NCI-H524 treated with DMSO at 0.1 percent for 48 hours (cell line): ENCODE measurements around the gene GNAI2.
"Not testable (repeated sequence)": the region's sequence is repeated elsewhere in the genome, so short reads cannot be mapped to it uniquely, and the experiment has no call there.

Source experiments
- DNase-seq: peaks from one replicate; lab custom pipeline; 2025; lab: John Stamatoyannopoulos, UW

The GNAI2 gene

DNA sequence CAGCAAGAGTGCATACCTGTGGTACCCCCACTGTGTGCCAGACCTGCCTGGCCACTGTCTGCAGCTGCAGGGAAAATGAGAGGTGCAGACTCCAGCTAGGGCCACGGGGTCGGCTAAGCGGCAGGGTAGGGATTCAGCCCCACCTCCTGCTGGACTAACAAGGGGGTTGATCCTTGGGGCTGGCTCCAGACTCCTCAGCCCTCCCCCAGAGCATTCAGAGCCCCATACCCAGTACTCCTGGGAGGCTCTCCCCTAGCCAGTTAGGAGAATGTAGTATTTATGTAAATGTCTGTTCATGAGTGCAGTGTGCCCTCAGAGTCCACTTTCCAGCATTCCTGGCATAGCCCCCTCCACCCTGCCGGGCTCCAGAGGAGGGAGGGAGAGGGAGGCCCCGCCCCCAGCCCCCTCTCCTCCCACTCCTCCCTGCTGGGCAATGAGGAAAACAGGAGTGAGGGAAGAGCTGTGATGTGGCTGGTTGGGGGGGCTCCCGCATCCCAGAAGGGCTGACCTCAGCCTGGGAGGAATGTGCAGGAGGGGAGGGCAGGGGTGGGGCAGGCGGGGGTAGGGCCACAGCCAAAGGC lies 28.5 kb downstream of the GNAI2 start:
- no peak for DNase-seq

DNA sequence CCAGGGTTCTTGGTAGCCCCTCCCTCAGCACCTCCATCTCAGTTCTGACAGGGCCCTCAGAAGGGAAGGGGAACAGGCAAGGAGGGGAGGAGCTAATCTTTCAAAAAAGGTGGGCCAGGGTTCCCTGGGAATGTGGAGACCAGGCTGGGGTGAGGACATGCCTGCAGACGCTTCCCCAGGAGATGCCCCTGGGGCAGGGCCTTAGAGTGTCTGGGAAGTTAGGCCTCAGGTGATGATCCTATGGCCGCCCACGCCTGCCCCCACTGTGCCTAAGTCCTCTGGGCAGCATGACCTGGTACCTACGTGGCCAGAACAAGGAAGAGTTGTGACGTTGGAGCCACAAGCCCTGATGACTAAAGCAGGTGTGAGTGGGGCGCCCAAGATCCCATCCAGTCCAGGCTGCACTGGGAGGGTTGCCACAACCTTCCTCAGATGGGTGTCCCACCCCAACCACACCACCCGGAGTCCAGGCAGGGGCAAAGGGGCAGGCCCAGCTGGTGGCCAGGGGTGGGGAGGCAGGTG lies 29.0 kb downstream of the GNAI2 start:
- no peak for DNase-seq

DNA sequence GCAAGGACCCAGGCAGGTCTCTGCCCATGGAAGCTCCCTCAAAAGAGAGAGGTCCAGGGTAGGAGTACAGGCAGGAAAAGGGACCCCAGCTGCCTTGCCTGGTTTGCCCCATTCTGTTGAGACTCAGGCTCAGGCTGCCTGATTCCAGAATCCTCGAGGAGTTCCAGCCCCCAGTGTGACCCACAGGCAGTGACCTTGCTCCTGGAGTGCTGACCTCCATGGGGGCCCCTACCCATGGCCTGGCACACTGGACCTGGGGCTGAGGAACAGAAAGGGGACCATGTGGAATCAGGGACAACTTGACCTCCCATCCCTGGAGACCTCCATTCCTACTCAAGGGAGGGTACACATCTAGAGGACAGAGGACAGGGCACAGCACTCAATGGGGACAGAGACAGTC lies 29.6 kb downstream of the GNAI2 start:
- no peak for DNase-seq

DNA sequence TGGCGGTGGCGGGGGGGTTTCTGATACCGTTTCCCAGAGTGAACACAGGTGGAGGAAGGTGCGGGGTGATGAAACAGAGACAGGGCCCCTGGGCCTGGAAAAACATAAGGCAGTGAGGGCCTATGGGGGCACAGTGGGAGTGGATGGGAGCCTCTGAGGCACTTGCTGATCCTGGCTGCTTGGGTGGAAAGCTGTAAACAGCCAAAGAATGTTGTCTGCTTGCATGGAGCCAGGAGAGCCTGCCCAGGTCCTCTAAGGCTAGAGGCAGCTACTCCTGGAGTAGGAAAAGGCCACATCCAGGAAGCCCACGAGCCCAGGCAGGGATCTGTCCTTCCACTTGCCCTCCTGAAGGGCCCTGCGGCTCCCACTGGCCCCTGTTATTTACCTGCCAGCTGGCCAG lies 30.0 kb downstream of the GNAI2 start:
- no peak for DNase-seq

DNA sequence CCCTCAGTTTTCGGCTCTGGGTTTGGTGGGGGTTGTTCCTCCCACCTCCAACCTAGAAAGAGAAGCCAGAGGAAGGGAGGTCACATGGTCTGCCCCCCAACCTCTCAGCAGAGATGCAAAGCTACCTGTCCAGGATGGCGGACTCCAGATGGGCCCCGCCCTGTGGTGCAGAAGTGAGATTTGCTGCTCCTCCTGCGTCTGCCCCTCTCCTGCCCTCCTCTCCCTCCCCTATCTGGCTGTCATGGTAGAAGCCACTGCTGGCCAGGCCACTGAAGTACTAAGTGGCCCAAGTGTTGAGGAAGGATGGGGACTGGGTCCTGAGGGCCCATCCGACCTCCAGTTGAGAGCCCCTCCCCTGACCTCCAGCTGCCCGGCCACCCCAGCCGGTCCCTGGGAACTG lies 30.8 kb downstream of the GNAI2 start:
- no peak for DNase-seq

DNA sequence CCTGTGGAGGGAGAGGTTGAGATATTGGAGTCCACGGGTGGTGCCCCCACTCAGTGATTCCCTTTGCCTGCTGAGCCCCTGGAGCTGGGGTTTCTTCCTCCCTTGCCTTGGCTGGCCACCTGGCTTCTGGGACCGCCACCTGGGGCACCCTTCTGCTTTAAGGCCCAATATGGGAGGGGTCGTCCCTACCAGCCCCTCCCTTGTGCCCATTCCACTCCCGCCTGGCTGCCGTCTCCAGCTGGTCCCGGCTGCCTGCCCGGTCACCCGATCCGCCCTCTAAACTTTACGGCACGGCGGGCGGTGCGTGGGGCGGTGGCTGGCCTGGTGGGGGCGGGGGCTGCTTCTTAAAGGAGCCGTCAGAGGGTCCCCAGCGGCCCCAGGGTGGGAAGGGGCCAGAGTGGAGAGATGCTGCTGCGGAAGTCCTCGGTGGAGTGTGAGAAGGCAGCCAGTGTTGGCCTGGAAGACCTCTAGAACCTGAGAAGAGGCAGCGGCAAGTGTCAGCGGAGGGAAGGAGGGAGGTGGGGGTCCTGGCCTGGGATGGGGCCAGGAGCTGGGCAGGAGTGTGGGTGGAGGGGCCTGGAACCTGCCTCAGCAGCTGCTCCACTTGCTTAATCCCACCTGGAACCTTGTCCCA lies 31.4 kb downstream of the GNAI2 start:
- no peak for DNase-seq

DNA sequence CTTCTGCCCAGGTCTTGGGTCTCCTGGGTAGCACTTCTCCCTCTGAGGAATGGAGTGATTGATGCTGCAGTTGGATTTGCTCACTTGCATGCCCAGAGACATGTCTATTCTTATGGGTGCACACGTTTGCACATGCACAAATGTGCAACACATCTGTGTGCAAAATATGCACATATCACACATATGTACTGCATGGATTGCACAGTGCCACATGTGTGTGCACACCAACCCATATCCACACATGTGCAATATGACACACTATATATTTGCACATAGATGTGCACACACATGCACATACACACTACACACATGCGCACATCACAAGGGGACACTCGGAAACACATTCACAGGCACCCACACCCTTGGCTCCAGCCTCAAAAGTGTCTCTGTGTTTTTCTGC lies 32.3 kb downstream of the GNAI2 start:
- no peak for DNase-seq

DNA sequence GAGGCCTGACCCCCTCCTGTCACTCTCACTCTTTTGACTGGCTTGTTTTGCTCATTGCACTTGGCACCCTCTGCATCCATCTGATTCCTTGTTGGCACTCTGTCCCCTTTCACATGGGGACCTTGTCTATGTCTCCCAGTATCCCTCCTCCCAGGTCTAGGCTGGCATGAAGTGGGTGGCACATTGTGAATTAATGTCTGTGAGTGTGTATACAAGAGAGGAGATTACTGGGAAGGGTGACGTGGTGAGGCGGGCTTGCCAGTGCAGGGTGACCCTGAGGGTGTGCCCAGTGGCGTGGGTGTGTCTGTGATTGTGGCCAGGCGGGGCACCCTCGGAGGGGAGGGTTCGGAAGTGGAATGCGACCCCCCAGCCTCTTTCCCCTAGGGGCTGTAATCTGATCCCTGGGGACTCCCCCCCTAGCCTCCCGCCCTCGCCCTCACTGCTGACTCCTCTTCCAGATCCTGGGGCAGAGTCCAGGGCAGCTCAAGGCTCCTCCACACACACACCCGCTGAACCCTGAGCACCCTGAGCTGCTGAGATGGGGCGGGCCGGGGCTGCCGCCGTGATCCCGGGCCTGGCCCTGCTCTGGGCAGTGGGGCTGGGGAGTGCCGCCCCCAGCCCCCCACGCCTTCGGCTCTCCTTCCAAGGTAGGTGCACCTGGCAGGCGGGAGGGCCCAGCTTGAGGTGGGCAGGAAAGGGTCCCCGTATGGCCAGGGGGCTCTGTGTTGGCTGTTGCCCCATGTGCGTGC lies 32.9 kb downstream of the GNAI2 start, which contains the start of gene SEMA3B:
Gene SEMA3B, plus strand, starts transcription at position 445 of the 749 bp plus-strand sequence. Its CDS starts 94 bp downstream, at position 539.
- DNase-seq = no peak

DNA sequence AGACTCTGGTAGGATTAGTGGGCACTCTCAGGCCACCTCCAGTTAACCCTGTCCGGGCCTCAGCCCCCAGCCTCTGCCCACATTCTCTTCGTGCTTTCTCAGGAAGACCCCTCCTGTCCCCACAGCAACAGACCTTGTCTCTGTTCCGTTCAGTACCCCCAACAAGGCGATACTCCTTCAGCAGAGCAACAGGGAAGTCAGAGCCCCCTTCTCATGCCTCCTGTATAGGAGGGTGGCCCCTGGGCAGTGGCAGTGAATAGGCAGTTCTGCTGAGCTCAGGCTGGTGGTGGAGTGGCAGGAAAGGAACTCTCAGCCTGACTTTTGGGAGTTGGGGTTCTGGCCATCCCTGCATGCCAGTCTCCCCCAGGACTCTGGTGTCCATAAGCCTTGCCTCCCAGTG lies 33.5 kb downstream of the GNAI2 start:
- DNase-seq = no peak

DNA sequence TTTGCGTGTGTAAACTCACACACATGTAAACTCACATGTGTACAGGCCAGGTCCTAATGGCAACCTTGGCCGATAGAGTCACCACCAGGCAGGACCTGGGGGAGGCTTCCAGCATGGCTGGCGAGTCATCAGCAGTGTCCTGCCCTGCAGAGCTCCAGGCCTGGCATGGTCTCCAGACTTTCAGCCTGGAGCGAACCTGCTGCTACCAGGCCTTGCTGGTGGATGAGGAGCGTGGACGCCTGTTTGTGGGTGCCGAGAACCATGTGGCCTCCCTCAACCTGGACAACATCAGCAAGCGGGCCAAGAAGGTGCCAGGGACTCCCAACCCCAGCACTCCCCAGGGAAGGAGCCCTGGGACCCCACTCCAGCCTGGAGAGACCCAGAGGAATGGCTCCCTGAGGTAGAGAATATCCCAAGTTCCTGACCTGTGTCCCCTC lies 34.0 kb downstream of the GNAI2 start:
- DNase-seq = no peak

DNA sequence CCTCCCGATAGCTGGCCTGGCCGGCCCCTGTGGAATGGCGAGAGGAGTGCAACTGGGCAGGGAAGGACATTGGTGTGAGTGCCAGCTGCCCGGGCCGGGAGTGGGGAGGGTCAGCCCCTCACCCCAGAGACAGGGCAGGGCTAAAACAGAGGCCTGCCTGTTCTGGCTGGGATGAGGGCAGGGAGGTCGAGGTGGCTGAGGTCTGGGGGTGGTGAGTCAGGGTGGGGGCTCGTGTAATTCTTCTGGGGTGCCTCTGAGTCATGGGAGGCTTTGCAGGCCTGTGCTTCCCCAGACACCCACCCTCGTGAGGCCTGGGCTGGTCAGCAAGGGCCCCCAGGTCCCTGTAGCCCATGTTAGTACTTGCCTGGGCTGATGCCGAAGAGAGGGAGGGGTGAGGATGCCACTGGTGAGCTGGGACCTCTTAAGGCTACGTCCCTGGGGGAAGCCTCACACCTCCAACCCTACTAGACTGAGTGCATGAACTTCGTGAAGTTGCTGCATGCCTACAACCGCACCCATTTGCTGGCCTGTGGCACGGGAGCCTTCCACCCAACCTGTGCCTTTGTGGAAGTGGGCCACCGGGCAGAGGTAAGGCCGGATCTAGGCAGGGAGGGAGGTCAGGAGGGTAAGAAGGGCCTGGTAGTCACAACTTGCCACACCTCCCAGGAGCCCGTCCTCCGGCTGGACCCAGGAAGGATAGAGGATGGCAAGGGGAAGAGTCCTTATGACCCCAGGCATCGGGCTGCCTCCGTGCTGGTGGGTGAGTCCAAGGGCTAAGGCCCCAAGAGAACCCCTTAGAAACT lies 34.6 kb downstream of the GNAI2 start:
- DNase-seq = no peak

DNA sequence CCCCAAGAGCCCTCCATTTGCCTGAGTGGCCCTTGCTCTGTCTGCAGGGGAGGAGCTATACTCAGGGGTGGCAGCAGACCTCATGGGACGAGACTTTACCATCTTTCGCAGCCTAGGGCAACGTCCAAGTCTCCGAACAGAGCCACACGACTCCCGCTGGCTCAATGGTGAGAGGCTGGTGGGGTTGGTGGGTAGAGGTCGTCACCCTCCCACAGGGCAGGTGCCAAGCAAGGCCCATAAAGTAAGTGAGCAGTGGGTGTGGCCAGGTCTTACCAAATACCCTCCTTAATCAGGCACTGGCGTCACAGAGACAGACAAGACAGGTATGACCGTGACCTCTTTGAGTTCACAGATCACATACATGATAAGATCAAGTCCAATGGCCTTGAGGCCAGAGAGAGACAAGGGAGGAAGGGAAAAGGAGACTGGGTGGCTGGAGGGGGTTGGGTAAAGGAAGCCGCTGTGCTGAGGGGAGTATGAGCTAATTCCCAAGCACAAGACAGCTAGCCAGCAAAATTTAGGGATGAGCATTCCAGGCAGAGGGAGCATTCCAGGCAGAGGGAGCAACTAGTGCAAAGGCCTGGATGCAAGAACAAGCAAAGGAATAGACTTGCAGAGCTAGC lies 35.4 kb downstream of the GNAI2 start:
- no peak for DNase-seq

DNA sequence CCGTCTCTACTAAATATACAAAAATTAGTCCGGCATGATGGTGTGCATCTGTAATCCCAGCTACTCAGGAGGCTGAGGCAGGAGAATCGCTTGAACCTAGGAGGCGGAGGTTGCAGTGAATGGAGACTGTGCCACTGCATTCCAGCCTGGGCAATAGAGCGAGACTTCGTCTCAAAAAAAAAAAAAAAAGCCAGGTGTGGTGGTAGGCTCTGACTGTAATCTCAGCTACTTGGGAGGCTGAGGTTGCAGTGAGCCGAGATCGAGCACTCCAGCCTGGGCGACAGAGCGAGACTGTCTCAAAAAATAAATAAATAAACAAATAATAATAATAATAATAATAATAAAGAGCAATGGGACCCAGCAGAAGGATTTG lies 36.5 kb downstream of the GNAI2 start:
- DNase-seq = not testable (repeated sequence)

DNA sequence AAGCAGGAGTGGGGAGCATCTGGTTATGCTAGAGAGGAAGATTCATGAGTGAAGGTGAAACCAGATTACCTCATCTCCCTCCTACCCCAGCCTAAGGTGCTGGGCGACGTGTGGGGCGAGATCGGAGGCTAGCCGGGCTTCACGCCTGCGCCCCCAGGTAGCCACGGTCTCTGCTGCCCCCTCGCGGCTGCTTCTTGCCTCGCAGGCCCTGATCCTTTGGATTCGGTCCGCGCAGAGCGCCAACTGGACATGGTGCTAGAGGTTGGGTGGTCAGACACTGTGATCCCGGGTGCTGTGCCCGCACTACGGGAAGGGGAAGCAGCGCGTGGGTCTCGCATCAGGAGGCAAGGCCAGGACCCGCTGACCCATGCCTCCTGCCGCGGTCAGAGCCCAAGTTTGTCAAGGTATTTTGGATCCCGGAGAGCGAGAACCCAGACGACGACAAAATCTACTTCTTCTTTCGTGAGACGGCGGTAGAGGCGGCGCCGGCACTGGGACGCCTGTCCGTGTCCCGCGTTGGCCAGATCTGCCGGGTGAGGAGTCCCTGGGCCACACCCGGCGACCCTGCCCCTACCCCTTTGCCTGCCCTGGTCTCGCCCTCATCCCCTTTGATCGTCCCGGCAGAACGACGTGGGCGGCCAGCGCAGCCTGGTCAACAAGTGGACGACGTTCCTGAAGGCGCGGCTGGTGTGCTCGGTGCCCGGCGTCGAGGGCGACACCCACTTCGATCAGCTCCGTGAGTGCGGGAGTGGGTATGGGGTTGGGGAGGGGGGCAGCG lies 37.1 kb downstream of the GNAI2 start:
- DNase-seq = no peak

DNA sequence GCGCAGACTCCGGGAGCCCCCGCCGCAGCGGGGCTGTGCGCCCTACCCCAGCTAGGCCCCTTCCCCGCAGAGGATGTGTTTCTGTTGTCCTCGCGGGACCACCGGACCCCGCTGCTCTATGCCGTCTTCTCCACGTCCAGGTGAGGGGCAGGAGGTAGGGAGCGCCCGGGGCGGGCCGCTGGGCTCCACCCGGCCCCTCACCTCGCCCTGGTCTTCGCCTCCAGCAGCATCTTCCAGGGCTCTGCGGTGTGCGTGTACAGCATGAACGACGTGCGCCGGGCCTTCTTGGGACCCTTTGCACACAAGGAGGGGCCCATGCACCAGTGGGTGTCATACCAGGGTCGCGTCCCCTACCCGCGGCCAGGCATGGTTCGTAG lies 37.7 kb downstream of the GNAI2 start:
- DNase-seq = no peak

DNA sequence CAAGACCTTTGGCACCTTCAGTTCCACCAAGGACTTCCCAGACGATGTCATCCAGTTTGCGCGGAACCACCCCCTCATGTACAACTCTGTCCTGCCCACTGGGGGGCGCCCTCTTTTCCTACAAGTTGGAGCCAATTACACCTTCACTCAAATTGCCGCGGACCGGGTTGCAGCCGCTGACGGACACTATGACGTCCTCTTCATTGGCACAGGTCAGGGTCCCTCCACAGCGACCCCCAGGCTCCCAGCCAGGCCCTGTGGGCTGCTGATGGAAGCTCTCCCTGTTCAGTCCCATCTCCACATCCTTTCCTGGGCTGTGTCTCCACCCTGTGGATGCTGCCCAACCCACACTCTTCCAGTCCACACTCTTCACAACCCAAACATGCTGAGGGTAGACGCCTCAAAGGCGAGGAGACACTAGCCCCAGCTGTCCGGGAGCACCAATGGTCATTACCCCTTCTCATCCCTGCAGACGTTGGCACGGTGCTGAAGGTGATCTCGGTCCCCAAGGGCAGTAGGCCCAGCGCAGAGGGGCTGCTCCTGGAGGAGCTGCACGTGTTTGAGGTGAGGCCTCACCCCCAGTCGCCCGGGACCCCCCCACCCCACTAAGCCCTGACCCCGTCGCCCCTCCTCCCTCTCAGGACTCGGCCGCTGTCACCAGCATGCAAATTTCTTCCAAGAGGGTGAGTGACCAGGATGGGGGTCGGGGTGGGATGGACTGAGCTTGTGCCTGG lies 38.5 kb downstream of the GNAI2 start:
- no peak for DNase-seq

DNA sequence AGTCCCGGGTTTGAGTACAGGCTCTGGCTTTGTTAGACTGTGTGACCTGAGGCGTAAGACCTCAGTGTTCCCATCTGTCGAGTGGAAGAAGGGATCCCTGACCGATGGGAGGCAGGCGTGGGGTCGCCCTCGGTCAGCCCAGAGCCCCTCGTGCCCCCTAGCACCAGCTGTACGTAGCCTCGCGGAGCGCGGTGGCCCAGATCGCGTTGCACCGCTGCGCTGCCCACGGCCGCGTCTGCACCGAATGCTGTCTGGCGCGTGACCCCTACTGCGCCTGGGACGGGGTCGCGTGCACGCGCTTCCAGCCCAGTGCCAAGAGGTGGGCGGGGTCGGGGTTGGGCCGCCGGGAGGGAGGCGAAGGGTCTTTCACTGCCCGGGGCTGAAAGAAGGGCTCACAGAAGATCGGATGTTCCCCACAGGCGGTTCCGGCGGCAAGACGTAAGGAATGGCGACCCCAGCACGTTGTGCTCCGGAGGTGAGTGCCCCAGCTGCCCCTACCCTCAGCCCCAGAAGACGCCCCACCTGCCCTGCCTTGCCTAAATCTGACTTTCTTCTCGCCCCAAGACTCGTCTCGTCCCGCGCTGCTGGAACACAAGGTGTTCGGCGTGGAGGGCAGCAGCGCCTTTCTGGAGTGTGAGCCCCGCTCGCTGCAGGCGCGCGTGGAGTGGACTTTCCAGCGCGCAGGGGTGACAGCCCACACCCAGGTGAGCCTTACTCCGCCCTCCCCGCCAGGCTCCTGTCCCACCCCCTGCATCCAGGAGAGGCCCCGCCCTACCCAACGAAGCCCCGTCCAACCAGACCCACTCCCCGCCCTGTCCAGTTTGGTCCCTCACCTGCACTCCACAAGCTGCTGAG lies 39.4 kb downstream of the GNAI2 start:
- DNase-seq = no peak

DNA sequence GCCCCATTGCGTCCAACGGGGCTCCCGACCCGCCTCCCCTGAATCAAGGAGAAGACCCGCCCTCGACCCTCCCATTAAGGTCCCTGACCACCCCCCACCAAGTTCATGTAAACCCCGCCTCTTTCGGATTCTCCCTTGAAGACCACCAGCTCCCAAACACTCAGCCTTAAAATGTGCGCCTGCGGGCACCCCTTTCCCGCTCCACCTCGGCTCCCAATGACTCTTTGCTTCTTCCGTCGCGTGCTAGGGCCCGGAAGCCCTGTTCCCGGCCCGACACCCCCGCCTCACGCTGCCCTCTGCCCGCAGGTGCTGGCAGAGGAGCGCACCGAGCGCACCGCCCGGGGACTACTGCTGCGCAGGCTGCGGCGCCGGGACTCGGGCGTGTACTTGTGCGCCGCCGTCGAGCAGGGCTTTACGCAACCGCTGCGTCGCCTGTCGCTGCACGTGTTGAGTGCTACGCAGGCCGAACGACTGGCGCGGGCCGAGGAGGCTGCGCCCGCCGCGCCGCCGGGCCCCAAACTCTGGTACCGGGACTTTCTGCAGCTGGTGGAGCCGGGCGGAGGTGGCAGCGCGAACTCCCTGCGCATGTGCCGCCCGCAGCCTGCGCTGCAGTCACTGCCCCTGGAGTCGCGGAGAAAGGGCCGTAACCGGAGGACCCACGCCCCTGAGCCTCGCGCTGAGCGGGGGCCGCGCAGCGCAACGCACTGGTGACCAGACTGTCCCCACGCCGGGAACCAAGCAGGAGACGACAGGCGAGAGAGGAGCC lies 40.2 kb downstream of the GNAI2 start:
- no peak for DNase-seq

DNA sequence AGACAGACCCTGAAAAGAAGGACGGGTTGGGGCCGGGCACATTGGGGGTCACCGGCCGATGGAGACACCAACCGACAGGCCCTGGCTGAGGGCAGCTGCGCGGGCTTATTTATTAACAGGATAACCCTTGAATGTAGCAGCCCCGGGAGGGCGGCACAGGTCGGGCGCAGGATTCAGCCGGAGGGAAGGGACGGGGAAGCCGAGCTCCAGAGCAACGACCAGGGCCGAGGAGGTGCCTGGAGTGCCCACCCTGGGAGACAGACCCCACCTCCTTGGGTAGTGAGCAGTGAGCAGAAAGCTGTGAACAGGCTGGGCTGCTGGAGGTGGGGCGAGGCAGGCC lies 40.7 kb downstream of the GNAI2 start:
- no peak for DNase-seq
